Sigmoid colon (tissue), 4 donors: ENCODE measurements around the gene RUNX2.

Experiments used
- CTCF ChIP-seq, 4 experiments: fragments of 450-650 bp in 3 of 4; fragments of 200-600 bp in 1 of 4; IDR thresholded peaks; one replicate each; pipeline ENCODE4 v1.5.1; 2016 to 2019; ENCODE audit warnings: antibody characterized with exemption in 4 of 4, mild to moderate bottlenecking in 3 of 4, moderate library complexity in 2 of 4
- EP300 ChIP-seq, 4 donors: sonication (generic); formaldehyde crosslinking; IDR thresholded peaks; one replicate each; pipeline ENCODE4 v1.6.1; 2017; ENCODE audit warnings: antibody characterized with exemption in 4 of 4
- POLR2A ChIP-seq, 2 donors: fragments of 450-650 bp; IDR thresholded peaks; one replicate each; pipeline ENCODE4 v1.6.1; 2016; ENCODE audit warnings: antibody characterized with exemption in 2 of 2, mild to moderate bottlenecking in 2 of 2, moderate library complexity in 2 of 2
- POLR2AphosphoS5 ChIP-seq, 4 donors: sonication (generic); formaldehyde crosslinking; IDR thresholded peaks; one replicate each; pipeline ENCODE4 v1.6.1; 2017; ENCODE audit warnings: antibody characterized with exemption in 4 of 4

- TF ChIP-seq POLR2A (IDR thresholded peaks at IDR 0.05) (no peak), CTCF (IDR thresholded peaks at IDR 0.05) (no peak), EP300 (IDR thresholded peaks at IDR 0.05) (no peak), POLR2AphosphoS5 (IDR thresholded peaks at IDR 0.05) (no peak)
These were observed 282.2 kb downstream of the RUNX2 start for GRCh38 chr6:45610374-45610773.
